Midbrain (tissue), 1 donor: ENCODE data around the gene CNIH2.
"Not testable (repeated sequence)": the region's sequence is repeated elsewhere in the genome, so short reads cannot be mapped to it uniquely, and the experiment has no call there.

Experiments used
- DNase-seq: peaks from one replicate; lab custom pipeline; 2025; lab: John Stamatoyannopoulos, UW

CNIH2 gene

DNA sequence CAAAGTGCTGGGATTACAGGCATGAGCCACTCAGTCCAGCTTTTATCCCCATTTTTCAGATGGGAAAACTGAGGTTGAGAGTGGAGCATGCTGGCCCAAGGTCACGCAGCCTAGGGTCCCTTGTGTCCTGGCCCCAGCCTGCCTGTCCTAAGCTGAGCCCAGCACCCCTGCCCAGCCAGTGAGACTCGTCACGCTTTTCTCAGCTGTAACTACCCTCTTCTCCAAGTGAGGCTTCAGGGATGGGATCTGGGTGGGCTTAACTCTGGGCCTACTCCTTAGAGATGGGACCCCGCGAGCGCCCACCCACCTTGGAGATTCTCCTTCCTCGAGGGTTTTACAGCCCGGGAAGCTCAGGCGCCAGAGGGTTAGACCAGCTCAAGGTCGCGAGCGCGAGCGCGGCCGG lies 13.3 kb downstream of the CNIH2 start:
- DNase-seq, result peak; percentile 31

DNA sequence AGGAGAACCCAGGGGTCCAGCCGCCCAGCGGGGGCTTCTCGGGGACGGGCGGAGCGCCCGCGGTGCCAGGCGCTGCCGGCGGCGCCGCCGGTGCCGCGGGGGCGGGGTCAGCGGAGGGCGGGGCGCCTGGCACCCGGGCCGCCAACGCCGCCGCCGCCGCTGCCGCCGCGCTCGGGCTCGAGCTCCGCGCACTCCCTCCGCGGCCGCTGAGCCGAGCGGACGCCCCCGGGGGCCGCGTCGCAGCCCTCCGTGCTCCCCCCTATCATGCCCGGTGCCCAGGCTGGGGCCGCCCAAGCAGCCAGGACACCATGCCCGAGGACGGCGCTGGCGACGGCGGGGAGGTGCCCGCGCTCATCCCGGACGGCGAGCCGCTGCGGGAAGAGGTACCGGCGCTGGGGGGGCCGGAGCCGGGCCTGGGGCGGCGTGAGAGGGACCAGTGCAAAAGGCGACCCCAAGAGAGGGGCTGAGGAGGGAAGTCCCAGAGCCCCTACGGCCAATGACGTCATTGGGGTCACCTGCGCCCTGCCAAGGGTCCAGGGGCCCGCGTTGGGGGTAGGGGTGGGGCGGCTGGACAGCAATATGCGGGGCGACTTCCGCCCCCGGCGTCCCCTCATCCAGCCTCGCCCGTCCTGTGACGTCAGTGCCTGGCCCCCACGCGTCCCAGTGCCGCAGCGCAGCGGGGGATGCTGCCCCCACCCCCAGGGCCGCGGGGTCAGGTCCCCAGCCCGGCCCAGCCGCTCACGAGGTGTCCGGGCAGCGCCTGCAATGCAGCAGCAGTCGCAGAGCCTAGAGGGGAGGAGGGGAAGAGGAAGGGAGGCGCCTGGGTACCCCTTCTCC lies 13.9 kb downstream of the CNIH2 start, which contains the start of gene TMEM151A:
Gene TMEM151A (plus strand): TSS at position 189 of the 837 bp plus-strand sequence. CDS start 120 bp downstream, at position 309.
- no peak for DNase-seq

DNA sequence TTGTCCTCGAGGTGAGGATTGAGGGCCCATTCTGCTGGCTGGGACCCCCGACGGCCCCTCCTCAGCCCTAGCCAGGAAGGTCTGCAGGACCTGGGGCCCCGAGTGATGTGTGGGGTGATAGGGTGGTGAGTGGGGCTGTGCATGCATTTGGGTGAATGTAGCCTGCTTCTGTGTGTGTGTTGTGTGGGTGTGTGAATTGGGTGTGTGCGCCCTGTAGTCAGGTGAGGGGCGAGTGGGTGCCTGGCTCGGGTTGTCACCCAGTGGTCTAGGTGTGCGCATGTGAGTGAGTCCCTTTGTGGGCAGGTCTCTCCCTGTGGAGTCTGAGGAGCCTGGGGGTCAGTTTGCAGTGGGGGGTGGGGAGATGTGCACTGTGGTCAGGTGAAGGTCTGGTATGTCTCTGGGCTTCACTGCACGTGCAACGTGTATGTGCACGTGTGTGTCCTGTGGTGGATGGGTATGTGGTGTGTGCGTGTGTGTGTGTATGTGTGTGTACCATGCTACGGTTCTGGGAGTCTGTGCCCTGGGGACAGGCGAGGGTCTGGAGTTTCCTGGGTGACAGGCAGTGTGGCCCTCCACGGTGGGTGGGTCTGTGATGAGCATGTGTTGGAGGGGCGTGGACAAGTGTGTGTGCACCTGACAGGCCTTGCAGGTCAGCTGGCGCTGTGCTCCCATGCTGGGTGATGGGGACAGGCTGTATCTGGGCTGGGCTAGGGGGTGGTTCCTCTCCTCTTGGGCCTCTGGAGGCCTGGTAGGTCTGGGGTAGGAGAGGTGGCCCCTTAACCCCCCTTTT lies 14.8 kb downstream of the CNIH2 start:
- no peak for DNase-seq

DNA sequence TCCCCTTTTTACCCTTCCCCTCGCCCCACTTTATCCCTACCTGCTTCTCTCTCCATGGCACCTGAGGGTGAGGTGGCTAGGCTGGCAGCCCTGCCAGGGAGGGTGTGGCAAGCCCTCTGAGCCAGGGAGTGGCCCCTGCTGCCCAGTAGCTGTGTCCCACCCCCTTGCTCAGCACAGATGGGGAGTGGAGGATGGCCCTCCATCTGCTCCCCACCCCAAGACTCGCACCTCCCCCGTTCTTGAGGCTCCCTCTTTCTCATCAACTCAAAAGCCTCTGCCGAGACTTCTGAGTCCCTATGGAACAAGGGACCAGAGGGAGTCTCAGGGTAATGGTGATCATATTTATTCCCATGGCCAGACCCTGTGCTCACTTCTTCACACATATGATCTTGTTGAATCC lies 15.4 kb downstream of the CNIH2 start:
- no peak for DNase-seq

DNA sequence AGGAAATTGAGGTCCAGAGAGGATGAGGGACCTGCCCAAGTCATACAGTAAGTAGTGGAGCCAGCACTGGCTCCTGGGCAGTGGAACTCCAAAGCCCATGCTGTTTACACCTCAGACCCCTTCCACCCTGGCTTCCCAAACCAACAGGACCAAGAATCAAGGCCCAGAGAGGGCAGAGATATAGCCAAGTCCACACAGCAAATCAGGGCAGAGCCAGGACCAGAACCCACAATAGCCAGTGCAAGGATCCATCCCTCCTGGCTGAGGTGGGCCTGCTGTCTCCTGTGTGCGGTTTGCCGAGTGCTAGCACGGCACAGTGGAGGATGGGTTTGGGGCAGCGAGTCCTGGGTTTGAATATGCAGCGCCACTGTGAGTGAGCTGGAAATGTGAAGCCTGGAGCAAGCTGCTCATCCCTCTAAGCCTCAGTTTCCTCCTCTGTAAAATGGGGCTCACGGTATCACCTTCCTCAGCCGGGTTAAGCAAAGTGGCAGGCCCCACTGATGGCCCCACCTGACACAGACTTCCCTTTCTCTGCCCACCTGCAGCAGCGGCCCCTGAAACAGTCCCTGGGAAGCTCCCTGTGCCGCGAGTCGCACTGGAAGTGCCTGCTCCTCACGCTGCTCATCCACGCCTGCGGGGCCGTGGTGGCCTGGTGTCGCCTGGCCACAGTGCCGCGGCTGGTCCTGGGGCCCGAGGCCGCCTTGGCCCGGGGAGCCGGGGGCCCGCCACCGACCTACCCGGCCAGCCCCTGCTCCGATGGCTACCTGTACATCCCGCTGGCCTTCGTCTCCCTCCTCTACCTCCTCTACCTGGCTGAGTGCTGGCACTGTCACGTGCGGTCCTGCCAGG lies 16.0 kb downstream of the CNIH2 start:
- DNase-seq, result no peak

DNA sequence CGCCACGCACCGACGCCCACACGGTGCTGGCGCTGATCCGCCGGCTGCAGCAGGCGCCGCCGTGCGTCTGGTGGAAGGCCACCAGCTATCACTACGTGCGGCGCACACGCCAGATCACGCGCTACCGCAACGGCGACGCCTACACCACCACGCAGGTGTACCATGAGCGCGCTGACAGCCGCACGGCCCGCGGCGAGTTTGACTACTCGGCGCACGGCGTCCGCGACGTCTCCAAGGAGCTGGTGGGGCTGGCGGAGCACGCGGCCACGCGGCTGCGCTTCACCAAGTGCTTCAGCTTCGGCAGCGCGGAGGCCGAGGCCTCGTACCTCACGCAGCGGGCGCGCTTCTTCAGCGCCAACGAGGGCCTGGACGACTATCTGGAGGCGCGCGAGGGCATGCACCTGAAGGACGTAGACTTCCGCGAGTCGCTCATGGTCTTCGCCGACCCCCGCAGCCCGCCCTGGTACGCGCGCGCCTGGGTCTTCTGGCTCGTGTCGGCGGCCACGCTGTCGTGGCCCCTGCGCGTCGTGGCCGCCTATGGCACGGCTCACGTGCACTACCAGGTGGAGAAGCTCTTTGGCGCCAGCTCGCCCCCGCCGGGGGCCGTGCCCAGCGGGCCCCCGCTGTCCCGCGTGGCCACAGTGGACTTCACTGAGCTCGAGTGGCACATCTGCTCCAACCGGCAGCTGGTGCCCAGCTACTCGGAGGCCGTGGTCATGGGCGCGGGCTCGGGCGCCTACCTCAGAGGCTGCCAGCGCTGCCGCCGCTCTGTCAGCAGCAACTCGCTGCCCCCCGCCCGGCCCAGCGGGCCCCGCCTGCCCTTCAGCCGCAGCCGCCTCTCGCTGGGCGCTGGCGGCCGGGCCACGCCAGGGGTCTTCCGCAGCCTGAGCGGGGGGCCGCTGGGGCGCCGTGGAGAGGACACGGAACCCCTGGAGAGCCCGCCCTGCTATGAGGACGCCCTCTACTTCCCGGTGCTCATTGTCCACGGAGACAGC lies 16.9 kb downstream of the CNIH2 start:
- no peak for DNase-seq

DNA sequence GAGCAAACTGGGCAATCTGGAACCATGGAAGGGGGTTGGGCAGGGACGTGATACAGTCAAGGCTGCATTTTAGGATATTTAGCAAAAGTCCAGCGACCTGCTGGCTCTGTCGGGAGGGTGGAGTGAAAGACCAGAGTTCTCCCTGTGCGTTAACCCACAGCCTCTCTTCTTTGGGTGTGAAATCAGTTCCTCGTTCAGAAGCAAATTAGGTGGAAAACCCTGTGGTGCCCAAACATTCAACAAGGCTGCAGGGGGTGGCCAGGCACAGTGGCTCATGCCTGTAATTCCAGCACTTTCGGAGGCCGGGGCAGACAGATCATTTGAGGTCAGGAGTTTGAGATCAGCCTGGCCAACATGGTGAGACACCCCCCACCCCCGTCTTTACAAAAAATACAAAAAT lies 19.6 kb downstream of the CNIH2 start:
- DNase-seq, result no peak

DNA sequence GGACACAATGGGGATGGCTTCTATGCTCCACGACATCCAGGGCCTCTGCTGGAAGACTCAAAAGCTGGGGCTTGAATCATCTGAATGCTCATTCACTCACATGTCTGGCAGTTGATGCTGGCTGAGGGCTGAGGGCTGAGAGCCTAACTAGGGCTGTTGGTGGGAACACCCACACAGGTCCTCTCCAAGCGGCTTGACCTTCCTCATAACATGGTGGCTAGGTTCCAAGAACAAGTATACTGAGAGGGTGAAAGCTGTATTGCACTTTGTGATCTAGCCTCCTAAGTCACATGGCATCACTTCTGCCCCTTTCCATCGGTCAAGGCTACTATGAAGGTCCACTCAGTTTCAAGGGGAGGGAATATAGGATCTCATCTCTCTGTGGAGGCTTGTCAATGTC lies 21.2 kb downstream of the CNIH2 start:
- no peak for DNase-seq

DNA sequence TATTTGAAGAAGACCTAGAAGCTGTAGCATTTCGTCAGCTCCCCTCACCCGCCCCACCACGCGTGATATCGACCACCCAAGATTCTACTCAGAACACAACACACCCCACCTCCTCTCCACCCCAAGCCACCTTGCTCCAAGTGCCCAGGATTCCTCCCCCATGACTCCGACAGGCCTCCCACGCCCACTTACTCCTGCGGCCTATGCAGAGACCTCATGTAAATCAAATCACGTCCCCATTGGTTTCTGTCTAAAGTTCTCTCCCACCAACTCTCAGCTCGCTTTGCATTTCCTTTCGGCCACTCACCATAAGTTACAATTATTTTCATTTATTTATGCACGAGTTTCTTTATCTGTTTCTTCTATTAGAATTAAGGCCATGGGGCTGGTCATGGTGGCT lies 24.7 kb downstream of the CNIH2 start:
- no peak for DNase-seq

DNA sequence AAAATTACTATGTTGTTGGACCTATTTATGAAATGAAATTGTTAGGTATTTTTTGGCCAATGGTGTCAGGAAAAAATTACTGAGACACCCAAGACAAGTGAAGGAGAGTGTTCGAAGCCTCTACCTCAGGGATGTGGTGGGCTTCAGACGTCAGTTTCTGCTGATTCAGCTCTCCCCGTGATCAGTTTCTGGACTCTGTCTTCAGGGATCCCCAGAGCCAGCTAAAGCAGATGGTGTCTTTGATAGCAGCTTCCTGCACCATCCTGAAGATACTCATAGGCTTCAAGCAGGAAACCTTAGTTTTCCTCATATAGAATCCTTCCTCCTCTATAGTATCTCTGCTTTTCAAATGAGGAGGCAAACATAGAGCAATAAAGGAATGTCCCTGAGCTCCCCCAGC lies 31.5 kb downstream of the CNIH2 start:
- no peak for DNase-seq

DNA sequence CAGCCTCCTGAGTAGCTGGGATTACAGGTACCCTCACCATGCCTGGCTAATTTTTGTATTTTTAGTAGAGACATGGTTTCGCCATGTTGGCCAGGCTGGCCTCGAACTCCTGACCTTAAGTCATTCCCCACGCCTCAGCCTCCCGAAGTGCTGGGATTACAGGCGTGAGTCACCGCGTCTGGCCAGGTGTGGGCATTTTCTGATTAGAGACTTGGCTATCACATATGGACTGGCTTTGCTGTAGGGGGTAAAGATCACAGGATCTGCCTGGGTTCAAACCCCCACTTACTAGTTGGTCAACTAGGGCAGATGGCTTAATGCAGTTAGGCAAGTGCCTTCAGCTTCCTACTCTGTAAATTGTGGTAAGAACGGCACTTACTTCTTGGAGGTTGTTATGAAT lies 32.3 kb downstream of the CNIH2 start:
- no peak for DNase-seq

DNA sequence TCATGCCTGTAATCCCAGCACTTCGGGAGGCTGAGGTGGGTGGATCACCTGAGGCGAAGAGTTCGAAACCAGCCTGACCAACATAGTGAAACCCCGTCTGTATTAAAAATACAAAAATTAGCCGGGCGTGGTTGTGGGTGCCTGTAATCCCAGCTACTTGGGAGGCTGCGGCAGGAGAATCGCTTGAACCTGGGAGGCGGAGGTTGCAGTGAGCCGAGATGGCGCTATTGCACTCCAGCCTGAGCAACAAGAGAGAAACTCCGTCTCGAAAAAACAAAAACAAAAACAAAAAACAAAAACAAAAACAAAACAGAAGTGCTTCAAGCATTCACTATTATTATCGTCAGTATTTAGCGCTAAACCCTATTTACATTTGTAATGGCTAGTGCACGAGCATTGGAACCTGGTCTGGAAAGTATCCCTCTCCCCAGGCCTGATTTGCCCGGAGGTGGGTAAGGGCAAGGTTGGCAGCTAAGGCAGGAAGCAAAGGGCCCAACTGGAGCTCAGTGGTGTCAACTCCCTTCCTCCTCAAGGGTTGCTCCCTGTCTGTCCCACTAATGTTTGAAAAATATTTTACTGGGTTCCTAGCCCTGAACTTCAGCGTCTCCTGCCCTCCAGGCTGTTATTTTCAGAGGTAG lies 32.9 kb downstream of the CNIH2 start:
- not testable (repeated sequence) for DNase-seq

DNA sequence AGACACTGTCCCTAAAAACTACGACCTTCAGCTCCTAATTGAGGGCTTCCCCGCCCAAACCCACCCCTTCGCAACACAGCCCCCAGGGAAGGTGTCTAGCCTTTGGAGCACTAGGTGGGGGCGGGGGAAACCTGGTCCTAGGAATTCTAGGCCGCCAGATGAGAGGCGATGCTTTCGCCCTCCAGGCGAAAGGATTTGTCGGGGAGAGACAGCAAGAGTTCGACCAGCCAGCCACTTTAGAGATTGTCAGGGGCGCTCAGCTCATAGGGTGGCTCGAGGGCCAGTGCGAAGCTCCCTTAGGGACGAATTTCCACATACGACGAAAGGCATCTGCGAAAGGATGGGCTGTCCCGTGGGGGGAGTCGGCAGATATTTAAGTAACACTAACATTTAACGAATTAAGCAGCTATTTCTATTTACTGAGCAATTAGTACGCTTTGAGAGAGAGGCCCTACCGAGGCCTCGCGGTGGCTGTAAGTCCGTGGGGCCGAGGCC lies 33.5 kb downstream of the CNIH2 start:
- DNase-seq, result no peak

DNA sequence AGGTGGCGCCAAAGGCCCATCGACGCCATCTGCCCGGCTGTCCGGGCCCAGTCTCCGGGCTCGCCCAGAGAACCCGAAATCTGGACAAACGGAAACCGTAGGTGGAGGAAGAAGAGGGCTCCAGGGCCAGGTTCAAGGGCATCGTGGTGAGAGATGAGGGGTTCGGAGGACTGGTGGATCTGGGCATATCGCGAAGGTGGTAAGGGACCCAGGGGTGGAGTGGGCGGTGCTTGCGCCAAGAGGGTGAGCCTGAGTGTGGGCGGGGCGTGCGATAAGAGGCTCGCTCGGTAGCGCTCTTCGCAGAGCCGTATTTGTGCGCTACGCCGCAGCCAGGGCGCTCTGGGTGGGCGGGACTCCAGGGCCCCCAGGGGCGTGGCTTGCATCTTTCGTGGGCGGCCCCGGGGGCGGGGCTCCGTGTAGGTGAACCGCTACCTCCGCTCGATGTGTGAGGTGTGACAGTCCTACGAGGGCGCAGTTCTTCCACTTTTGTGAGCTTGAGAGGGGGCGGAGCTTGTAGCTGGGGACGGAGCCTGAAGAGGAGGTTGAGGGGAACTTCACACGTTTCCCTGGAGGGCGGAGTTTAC lies 34.1 kb downstream of the CNIH2 start:
- DNase-seq, result peak; percentile 80

DNA sequence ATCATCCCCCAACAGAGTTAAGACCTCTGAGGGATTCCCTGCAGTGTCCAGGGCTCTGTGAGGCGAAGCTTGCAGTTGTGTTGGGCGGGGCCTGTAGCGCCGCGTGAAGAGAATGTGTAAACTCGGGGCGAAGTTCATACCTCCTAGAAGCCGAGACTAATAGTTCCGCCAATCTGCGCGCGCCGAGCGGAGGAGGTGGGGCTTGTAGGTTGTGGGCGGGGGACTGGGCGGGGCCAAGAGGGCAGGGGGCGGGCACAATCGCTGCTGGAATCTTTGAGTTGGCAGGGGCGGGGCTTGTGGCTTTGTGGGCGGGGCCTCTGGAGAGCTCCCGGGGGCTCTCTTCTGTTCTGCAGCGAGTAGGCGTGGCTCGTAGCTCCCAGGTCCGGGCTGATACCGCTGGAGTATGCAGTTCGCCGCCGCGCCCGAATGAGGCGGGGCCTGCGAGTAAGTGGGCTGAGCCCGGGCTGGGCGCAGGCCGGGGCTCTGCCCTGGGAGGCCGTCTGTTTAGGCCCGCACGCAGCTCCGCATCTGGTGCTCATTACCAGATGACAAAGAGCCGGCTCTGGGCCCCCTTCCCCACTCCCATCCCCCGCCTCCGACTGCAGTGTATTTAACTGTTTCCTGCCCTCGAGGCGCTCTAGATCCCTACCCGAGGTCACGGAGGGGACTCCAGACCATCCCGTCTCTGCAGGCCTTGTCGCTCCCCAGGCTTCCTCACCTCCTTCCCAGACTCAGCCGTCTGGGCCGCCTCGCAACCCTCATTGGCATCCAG lies 34.8 kb downstream of the CNIH2 start:
- DNase-seq, result peak; percentile 92

DNA sequence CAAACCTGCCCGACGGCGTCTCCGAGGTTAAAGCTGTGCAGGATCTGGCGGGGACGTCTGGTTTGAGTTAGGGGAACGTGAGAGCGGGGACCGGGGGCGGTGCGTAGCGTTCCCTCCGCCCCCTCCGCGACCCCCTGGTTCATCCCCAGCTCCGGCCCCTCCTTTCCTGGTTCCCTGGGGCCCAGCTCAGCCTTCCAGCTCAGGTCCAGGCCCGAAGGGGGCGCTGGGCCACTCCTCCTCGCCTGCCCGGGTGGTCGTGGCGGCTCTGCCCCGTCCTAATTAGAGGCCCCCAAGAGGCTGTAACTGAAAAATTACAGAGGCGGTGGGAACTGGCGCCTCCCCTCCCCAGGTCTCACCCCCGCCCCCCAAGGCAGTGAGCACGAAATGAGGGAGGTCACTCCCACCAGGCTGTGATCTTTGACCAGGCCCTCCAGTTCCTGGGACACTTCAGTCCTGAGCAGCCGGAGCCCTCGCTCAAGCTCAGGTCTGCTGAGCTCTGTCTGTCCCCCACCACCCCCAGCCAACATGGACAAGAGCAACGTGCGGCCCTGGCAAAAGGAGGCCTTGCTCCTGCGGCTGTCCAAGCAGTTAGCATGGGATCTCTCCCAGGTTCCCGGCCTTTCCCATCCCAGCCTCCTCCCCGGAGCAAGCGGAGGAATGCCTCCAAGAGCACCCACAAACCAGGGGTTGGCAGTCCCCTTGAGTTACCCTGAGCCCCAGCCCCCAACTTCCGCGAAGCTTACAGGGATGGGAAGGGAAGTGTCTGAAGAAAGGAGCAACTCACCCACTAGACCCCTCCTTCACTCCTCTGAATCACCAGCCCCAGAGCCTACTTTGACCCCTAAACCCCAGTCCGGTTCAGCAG lies 35.6 kb downstream of the CNIH2 start:
- DNase-seq, result no peak

DNA sequence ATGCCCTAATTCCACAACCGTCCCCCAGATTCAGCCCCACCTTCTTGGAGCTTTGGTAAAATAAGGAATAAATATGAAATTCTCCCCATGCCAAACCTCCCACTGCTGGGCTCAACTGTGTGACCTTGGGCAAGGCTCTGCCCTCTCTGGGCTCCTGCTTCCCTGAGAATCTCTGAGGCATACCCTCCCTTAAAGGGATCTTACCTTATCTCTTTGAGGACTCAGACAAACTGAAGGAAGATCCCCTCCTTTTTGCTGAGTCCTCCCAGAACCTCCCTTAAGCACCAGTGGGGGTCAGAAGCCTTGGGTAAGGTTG lies 36.2 kb downstream of the CNIH2 start:
- DNase-seq, result no peak
